OCI-LY7 (cell line): ENCODE measurements around the gene RNF126. TPM values are rescaled to one million over a fixed set of nuclear protein-coding genes. Genes with fewer than 3 reads are reported as not detected.
A peak's percentile ranks its signal among the peaks of the same experiment; 100 is the strongest.

Source experiments
- BruUV-seq: library from RNA; stranded (reverse); fragments of 400-500 nt; replicated peaks from 2 replicates; lab custom pipeline; 2021; lab: Mats Ljungman, UMichigan
- CTCF ChIA-PET: fragments of 300-600 bp; sonication (Branson Sonifier 250); formaldehyde crosslinking; loops from one replicate; lab custom pipeline; 2022; ENCODE audit warnings: antibody characterized with exemption; ENCODE audit not compliant: unreplicated experiment; lab: Charles Lee
- POLR2A ChIA-PET: fragments of 300-600 bp; sonication (Branson Sonifier 250); formaldehyde crosslinking; loops from one replicate; lab custom pipeline; 2022; ENCODE audit warnings: antibody characterized with exemption; lab: Charles Lee
- DNase-seq: peaks from one replicate; pipeline ENCODE4 v3.0.0-alpha.2; 2015; ENCODE audit warnings: low spot score
- H2AFZ ChIP-seq: fragments of 200-600 bp; sonication (generic), shearing (Covaris generic); 2 replicates; pipeline ENCODE4 v1.6.1; 2014; ENCODE audit warnings: mild to moderate bottlenecking, antibody characterized with exemption, low read length, moderate library complexity
- H3K27ac ChIP-seq: fragments of 200-600 bp; sonication (generic); 2 replicates; pipeline ENCODE4 v1.5.1; 2014; ENCODE audit warnings: mixed run types, low read depth, mild to moderate bottlenecking, moderate library complexity, low read length, inconsistent platforms; ENCODE audit not compliant: poor library complexity, severe bottlenecking
- H3K36me3 ChIP-seq: fragments of 200-600 bp; sonication (generic); 2 replicates; pipeline ENCODE4 v1.6.1; 2014; ENCODE audit warnings: mild to moderate bottlenecking, antibody characterized with exemption, low read length, moderate library complexity, mixed read lengths; ENCODE audit not compliant: insufficient read depth
- H3K4me1 ChIP-seq: fragments of 200-600 bp; sonication (generic); 2 replicates; pipeline ENCODE4 v1.5.1; 2014; ENCODE audit warnings: mild to moderate bottlenecking, low read length; ENCODE audit not compliant: insufficient read depth, poor library complexity, severe bottlenecking
- H3K4me2 ChIP-seq: fragments of 200-600 bp; sonication (generic); 2 replicates; pipeline ENCODE4 v1.6.1; 2014; ENCODE audit warnings: mild to moderate bottlenecking, low read length
- H3K4me3 ChIP-seq: fragments of 200-600 bp; sonication (generic); 2 replicates; pipeline ENCODE4 v1.5.1; 2014; ENCODE audit warnings: mild to moderate bottlenecking, low read depth, low read length; ENCODE audit not compliant: poor library complexity, severe bottlenecking
- H3K79me2 ChIP-seq: fragments of 200-600 bp; sonication (generic); 2 replicates; pipeline ENCODE4 v1.6.1; 2016; ENCODE audit warnings: low read depth, mild to moderate bottlenecking, low read length, moderate library complexity, mixed read lengths; ENCODE audit not compliant: insufficient read depth
- H3K9me2 ChIP-seq: fragments of 200-600 bp; sonication (generic); 2 replicates; pipeline ENCODE4 v1.6.1; 2016; ENCODE audit warnings: mild to moderate bottlenecking, low read length, mixed read lengths; ENCODE audit not compliant: insufficient read depth
- H3K9me3 ChIP-seq: fragments of 200-600 bp; sonication (generic); 2 replicates; pipeline ENCODE4 v1.6.1; 2014; ENCODE audit warnings: mild to moderate bottlenecking, mixed run types, low read length, mixed read lengths
- H4K20me1 ChIP-seq: fragments of 200-600 bp; sonication (generic); 2 replicates; pipeline ENCODE4 v1.6.1; 2014; ENCODE audit warnings: mild to moderate bottlenecking, antibody characterized with exemption, low read length, moderate library complexity, mixed read lengths; ENCODE audit not compliant: insufficient read depth
- CTCF ChIP-seq: fragments of 200-600 bp; sonication (generic); conservative IDR thresholded peaks from 2 replicates; pipeline ENCODE4 v1.5.1; 2014; ENCODE audit warnings: mild to moderate bottlenecking, antibody characterized with exemption, low read length, moderate library complexity, mixed read lengths
- EZH2phosphoT487 ChIP-seq: fragments of 200-600 bp; sonication (generic); IDR thresholded peaks from 2 replicates; pipeline ENCODE4 v1.6.1; 2018; ENCODE audit warnings: low read depth, borderline replicate concordance, mild to moderate bottlenecking, mixed run types, antibody characterized with exemption, low read length, moderate library complexity, mixed read lengths
- intact Hi-C: fragments of 100-400 bp; cut with micrococcal nuclease; formaldehyde crosslinking; loops from one replicate; pipeline ENCODE4 v1.10.0; 2022; ENCODE audit not compliant: unreplicated experiment
- total RNA-seq, 2 experiments: library from RNA; depleted of rRNA in 1 of 2; stranded (reverse); fragments of >200 nt in 1 of 2; shearing (Covaris generic) in 1 of 2; gene quantifications; 2 replicates each; pipeline ENCODE4 v1.2.3, GENCODE V29; 2014 to 2022

Gene RNF126
- total RNA-seq, 2 experiments from 2014 or later, result 98.6 to 104 TPM

DNA sequence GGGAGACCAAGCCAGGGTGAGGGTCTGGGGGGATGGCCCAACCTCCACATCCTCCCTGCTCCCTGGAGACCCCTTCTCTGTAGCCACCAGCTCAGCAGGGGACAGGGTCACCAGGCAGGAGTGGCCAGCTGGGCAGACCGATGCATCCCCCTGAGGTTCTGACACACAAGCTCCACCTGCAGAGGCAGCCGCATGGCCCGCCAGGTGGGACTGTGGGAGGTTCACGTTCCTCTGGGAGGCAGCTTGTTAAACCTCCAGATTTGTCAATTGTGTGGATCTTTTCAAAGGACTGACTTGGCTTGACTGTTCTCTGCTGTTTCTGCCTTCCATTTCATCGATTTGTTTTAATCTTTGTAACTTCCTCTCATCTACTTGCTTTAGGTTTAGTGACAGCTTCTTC lies 37.8 kb downstream of the RNF126 start:
- no peak overlapping the region for H3K4me3 ChIP-seq
- H3K79me2 ChIP-seq, result peaks cover 13% of the 10 kb centered on the region; the same call in 1 of the 2 replicates
- H3K9me2 ChIP-seq, result no peaks in the 10 kb centered on the region
- BruUV-seq, result no TSS peak
- peaks cover 77% of the 10 kb centered on the region for H3K36me3 ChIP-seq
- CTCF ChIA-PET, result no interaction called here
- intact Hi-C loops, result no loop called here
- no peak overlapping the region for H2AFZ ChIP-seq
- no peaks in the 10 kb centered on the region for H4K20me1 ChIP-seq
- DNase-seq, result no peak
- no peak overlapping the region for H3K4me2 ChIP-seq
- TF ChIP-seq EZH2phosphoT487 (no peak), CTCF (no peak)
- POLR2A ChIA-PET, result no interaction called here
- no peaks in the 10 kb centered on the region for H3K4me1 ChIP-seq
- no peaks in the 10 kb centered on the region for H3K9me3 ChIP-seq
- no peak overlapping the region for H3K27ac ChIP-seq

DNA sequence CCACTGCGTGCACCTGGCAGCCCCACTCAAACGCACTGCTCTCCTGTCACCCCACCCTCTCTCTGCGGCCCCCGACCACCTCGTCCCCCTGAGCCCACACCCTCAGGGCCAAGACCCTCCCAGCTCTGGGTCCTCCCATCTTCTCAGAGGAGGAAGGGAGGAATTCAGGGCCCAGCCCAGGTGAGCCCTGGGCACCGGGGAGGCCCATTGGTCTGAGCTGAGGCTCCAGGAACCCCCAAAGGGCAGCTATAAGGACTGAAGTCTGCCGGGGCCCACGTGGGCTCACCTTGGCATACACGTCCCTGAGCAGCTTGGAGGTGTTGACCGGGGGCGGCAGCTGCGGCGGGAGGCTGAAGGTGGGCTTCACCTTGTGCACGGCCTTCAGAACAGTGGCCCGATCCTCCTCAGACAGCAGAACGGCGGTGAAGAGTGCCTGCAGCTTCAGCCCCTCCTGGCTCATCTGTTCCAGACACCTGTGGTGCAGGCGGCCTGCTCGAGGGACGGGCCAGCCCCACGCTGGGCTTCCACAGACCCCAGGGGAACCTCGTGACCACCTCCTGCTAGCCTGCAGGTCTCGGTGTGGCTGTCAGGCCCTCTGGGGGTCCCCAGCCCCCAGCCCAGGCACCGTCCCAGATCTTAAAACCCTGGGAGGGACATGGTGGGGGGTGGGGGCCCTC lies 38.4 kb downstream of the RNF126 start:
- no peaks in the 10 kb centered on the region for H3K4me1 ChIP-seq
- H3K9me2 ChIP-seq, result no peaks in the 10 kb centered on the region
- ChIA-PET POLR2A (no interaction called here), CTCF (interaction anchor here (0.6 kb wide), 1 partner anchor 95 kb away, joined by 3 read pairs; no protein-coding TSS in a partner anchor)
- intact Hi-C loops, result no loop called here
- H3K4me3 ChIP-seq, result no peak overlapping the region
- H3K4me2 ChIP-seq, result no peak overlapping the region
- peaks cover 78% of the 10 kb centered on the region for H3K36me3 ChIP-seq
- BruUV-seq, result no TSS peak
- no peak overlapping the region for H2AFZ ChIP-seq
- TF ChIP-seq CTCF (no peak), EZH2phosphoT487 (no peak)
- no peak for DNase-seq
- H4K20me1 ChIP-seq, result no peaks in the 10 kb centered on the region
- peaks cover 13% of the 10 kb centered on the region; the same call in 1 of the 2 replicates for H3K79me2 ChIP-seq
- no peak overlapping the region for H3K27ac ChIP-seq
- no peaks in the 10 kb centered on the region for H3K9me3 ChIP-seq

- Histone ChIP-seq H3K4me3 (no peak overlapping the region), H4K20me1 (no peaks in the 10 kb centered on the region), H3K9me2 (no peaks in the 10 kb centered on the region), H3K36me3 (peaks cover 78% of the 10 kb centered on the region), H3K4me1 (no peaks in the 10 kb centered on the region), H2AFZ (no peak overlapping the region), H3K9me3 (no peaks in the 10 kb centered on the region), H3K4me2 (no peak overlapping the region), H3K79me2 (peaks cover 13% of the 10 kb centered on the region; the same call in 1 of the 2 replicates), H3K27ac (no peak overlapping the region)
- ChIA-PET POLR2A (no interaction called here), CTCF (no interaction called here)
- no peak for DNase-seq
- intact Hi-C loops, result no loop called here
- no TSS peak for BruUV-seq
- TF ChIP-seq EZH2phosphoT487 (no peak), CTCF (0 out of 2 replicates have a peak, but pooled peaks have one; percentile 29)
Measured at GRCh38 chr19:623974-624373, 39.0 kb downstream of the RNF126 start.
